ENCODE results near the gene RNF6.

GRCh38 chr13:26257049-26257448 lies 34.9 kb upstream of the RNF6 start:
- TF ChIP-seq EZH2 (IDR thresholded peaks at IDR 0.05) (no peak), POLR2AphosphoS5 (IDR thresholded peaks at IDR 0.05; ENCODE audit: borderline replicate concordance, low read depth, low read length) (no peak), FOXP2 (optimal IDR thresholded peaks at IDR 0.05; ENCODE audit: control extremely low read depth, extremely low read length, insufficient read depth) (no peak)

All from SK-N-MC (cell line).